Activated gamma-delta T cell treated with anti-CD3 and anti-CD28 coated beads, Interleukin-2, amount 50 U/mL, for 16 hours (primary cell): ENCODE results near the gene AGPAT2.
A peak's percentile ranks its signal among the peaks of the same experiment; 100 is the strongest.

ENCODE experiments used
- DNase-seq: peaks from one replicate; pipeline ENCODE4 v3.0.0-alpha.2; 2020; ENCODE audit warnings: low read depth

AGPAT2 gene

DNA sequence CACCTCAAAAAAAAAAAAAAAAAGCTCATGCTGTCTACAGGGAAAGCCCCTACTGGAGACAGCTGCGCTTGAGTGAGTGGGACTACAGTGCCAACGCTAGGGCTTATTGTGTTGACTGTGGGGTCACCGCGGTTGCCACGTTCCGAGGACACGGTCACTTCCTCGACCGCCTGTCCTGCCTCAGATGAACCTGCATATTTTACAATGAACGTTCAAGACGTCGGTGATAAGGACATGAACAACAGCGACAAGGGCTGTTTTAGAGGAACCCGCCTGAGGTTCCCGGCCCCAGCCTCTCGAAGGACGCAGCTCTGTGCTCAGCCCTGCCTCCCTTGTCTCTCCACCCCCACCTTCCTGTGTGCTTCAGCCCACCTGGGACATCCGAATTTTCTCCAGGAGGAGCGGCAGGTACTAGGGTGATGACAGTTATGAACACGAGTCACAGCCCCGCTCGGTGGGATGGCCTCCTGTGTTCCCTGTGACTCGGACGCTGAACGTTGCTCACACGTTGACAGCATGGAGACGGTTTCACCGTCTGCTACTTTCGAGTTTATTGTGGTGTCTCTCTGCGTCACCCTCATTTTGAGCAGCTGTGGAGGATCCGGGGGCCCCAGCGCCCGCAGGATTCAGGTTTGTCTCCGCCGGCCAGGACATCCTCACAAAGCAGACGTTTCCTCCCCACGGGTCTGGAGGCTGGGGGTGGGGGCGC lies 13.9 kb upstream of the AGPAT2 start:
- DNase-seq, result peak; percentile 22

DNA sequence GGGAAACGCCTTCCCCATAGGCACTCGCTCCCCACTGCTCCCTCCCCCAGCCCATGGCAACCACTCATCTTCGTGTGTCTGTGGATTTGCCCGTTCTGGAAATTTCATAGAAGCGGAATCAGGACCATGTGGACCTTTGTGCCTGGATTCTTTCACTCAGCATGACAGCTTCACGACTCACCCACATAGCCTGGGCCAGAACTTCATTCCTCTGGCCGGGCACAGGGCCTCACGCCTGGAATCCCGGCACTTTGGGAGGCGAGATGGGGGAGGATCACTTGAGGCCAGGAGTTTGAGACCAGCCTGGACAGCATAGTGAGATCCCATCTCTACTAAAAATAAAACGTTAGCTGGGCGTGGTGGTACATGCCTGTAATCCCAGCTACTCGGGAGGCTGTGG lies 13.0 kb upstream of the AGPAT2 start:
- no peak for DNase-seq

- DNase-seq, result no peak
Observed at GRCh38 chr9:136698635-136699246, 11.5 kb upstream of the AGPAT2 start.

- no peak for DNase-seq
Observed at GRCh38 chr9:136697821-136698526, 10.7 kb upstream of the AGPAT2 start.

DNA sequence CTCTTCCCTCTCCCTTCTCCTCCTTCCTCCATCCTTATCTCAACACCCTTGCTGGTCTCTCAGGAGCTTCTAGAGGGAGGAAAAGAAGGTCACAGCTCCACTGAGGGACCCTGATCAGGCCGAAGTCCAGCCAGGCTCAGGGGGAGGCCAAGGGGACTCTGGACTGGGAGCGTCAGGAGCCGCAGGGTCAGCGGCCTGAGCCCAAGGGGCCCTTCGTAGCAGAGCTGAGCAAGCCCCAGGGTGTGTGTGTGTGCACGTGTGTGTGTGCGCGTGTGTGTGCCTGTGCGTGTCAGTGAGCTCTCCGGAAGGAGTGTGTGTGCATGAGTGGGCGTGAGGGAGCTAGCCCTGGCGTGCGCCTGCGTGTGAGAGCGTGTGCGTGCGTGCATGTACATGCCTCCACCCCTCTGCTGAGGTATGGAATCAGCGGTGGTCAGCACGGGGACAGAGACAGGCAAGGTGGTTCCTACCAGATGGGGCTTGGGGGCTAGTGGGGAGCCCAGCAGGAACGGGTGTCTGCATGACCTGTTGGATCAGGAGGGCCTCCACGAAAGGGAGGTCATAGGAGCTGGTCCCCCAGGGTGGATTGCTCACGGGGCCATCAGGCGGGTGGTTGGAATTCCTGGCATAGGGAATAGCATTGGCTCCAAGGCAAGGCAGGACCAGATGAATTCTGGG lies 10.0 kb upstream of the AGPAT2 start:
- DNase-seq, result no peak

DNA sequence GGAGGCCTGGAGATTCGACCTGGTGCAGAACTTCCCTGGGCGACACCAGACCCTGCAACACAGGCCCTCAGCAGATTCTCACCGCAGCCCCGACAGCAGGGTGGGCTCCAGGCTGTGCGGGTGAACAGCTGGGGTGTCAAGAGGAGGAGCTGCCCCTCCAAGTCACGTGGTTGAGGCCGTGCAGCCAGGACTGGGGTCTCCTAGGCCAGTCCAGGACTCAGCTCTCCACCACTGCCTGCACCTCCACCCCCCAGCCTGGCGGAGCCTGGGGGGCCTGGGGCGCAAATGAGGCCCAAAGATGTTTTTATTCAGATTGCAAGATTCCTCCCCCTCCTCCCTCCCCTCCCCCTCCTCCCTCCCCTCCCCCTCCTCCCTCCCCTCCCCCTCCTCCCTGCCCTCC lies 9.2 kb upstream of the AGPAT2 start:
- no peak for DNase-seq

DNA sequence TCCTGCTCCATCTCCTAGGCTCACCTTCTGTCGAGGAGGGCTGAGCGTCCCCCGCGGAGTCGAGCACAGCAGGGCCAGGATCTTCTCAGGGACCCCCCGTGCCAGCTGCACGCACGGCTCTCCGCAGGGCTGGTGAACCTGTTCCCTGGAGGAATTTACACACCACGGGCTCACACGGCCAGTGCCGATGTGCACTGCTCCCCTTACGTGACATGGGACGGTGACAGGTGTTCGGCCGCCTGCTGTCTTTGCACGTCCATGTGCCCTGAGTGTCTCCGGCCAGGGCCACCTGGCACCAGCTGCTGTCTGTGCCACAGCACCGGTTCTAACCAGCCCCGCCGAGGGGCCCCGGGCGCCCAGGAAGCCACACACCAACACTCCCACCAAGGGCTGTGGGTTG lies 8.7 kb upstream of the AGPAT2 start:
- DNase-seq, result no peak

GRCh38 chr9:136695435-136695895 lies 8.2 kb upstream of the AGPAT2 start:
- no peak for DNase-seq

DNA sequence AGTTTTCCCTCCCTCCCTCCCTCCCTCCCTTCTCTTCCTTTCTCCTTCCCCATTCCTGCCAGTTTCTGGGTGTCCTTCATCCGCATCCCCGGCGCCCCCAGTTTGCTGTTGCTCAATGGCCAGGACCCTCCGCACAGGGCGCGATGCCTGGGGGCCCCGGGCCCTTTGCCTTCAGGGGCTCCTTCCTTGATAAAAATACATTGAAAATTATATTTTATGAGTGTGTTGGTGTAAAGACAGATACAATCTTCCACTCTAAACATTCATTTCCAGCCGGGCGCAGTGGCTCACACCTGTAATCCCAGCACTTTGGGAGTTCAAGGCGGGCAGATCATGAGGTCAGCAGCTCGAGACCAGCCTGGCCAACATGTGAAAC lies 7.6 kb upstream of the AGPAT2 start:
- DNase-seq, result no peak

GRCh38 chr9:136694163-136694871 lies 7.1 kb upstream of the AGPAT2 start:
- DNase-seq, result no peak

DNA sequence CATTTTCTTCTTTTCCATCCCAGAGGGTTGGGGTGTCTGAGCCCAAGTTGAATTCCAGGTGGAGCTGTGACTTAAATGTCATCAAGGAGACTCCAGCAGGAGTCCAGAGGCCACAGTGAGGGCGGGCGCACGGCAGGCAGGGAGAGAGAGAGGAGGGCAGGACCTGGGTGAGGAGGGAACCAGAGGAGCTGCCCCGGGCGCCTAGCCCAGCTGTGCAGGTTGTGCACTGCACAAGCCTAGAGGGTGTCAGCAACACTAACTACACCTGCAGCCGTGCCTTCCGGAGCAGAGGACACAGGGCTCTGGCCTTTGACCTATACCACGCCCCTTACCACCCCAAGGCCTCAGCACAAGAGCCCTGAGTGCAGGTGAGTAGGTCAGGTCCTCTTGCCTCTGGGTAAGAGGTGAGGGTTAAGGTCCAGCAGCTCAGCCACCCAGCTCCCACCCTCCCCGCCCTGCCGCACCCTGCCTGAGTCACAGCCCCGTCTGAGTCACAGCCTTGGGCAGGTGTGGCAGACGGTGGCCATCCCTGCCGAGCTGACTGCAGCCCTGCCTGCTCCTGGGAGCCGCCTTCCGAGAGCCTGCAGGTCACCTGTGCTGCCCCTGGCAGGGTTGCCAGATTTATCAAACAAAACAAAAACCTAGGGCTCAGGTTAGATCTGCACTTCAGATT lies 6.4 kb upstream of the AGPAT2 start:
- no peak for DNase-seq

DNA sequence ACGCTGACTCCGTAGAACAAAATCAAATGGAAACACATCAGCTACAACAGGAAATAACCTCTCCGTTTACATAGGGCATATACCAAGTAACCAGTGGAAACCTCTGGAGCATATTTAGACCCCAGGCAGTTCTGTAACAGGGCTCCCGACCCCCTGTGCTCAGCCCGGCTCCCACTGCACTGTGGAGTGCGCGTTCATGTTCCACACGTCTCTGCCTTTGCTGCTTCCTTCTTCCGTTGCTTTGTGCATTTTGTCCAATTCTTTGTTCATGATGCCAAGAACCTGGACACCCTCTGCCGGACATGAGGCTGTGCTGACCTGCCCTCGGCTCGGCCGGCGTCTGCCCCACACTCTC lies 5.9 kb upstream of the AGPAT2 start:
- no peak for DNase-seq

DNA sequence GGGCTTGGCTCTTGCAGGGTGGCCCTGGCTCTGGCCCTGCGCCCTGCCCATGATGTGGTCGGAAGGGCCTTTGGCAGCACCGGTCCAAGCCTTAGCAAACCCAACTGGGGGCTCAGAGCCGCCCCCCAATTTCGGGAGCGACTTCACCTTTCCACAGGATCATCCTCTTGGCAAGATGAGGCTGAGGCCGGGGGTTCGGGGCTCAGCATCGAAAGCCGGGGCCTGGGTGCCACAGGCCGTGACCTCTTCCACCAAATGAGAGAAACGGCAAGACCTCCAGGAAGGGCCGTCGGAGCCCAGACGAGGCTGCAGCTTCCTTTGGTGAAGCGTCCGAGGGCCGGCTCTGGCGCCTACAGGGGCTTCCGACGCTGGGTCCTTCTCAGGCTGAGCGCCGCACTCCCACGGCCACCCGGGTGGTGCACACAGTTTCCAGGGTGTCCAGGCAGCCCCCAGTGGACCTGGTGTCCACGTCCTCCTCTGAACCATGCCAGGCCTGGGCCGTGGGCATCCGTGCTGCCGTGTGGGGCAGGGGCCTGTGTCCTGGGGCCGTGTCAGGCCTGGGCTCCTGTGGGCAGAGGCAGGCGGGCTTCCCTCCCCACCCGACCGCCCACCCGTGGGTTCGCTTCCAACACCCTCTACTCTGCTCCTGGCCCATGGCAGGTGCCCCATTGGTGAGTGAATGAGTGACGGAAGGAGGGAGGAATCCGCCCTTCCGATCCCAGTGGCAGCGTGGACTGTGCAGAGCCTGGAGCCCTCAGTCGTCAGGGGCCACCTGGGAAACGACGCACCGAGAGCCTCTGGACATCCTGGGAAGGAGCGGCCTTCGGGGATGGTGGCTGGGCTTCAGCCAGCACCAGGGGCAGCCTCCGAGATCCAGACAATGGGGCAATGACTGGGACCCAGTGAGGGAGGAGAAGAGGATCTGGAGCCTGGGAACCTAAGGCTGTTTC lies 5.2 kb upstream of the AGPAT2 start:
- DNase-seq, result no peak

- DNase-seq, result no peak
Observed at GRCh38 chr9:136691316-136692184, 4.3 kb upstream of the AGPAT2 start.

DNA sequence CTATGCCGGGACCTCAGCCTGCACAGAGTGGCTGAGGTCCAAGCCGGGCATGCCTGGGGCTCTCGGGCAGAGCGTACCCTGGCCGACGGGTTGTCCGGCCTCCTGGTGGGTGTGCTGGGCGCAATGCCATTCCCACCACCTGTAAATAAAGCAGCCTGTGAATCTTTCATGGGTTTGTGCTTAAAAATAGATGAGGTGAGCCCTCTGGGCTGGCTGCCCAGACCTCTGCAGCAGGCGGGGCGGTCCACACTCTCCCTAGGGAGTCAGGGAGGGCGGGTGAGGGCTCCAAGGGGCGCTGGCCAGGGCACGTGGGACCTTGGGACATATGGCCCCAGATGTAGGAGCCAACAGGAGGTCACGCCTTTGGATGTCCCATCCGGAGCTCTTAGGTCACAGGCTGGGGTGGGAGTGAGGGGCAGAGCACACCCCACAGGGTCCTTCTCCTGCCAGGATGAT lies 3.6 kb upstream of the AGPAT2 start:
- DNase-seq, result no peak

- DNase-seq, result no peak
Observed at GRCh38 chr9:136690104-136690805, 3.0 kb upstream of the AGPAT2 start.

GRCh38 chr9:136689108-136689460 lies 1.8 kb upstream of the AGPAT2 start:
- DNase-seq, result no peak

GRCh38 chr9:136688274-136689107 lies 1.2 kb upstream of the AGPAT2 start:
- no peak for DNase-seq
